VCaP (cell line): ENCODE data around the gene SCAMP3.

Experiments
- H3K27ac ChIP-seq: fragments of 450-650 bp; 2 replicates; pipeline ENCODE4 v1.5.1; 2017
- CTCF ChIP-seq: fragments of 450-650 bp; conservative IDR thresholded peaks from 2 replicates; pipeline ENCODE4 v1.5.1; 2017; ENCODE audit warnings: mild to moderate bottlenecking, moderate library complexity

SCAMP3 gene

GRCh38 chr1:155260276-155260675 is 1.9 kb downstream of the SCAMP3 start:
- no peak for TF ChIP-seq CTCF
- H3K27ac ChIP-seq: peak overlapping the region; percentile 81; the same call in 1 of the 2 replicates

- peak overlapping the region; percentile 87 for H3K27ac ChIP-seq
- TF ChIP-seq CTCF: no peak
Observed at GRCh38 chr1:155256058-155256852, 5.9 kb downstream of the SCAMP3 start.

GRCh38 chr1:155255243-155256007 is 6.7 kb downstream of the SCAMP3 start, which contains the start of gene ENTREP3:
Gene ENTREP3, minus strand, starts transcription at chr1:155255483. Its CDS starts 606 bp downstream, at chr1:155254877.
- TF ChIP-seq CTCF: 0 out of 2 replicates have a peak, but pooled peaks have one; percentile 5
- H3K27ac ChIP-seq: peak within 1 kb of the TSS; percentile 87

- no peak for TF ChIP-seq CTCF
- peak overlapping the region; percentile 87 for H3K27ac ChIP-seq
Observed at GRCh38 chr1:155254714-155255242, 7.4 kb downstream of the SCAMP3 start.

- TF ChIP-seq CTCF: no peak
- peak overlapping the region; percentile 87 for H3K27ac ChIP-seq
Observed at GRCh38 chr1:155254228-155254713, 7.9 kb downstream of the SCAMP3 start.

- no peak for TF ChIP-seq CTCF
- peak overlapping the region; percentile 87 for H3K27ac ChIP-seq
Observed at GRCh38 chr1:155253797-155254196, 8.4 kb downstream of the SCAMP3 start.

- H3K27ac ChIP-seq: peak overlapping the region; percentile 87
- TF ChIP-seq CTCF: no peak; the same call in 1 of the 2 replicates
Observed at GRCh38 chr1:155253208-155253607, 9.0 kb downstream of the SCAMP3 start.
